Smooth muscle cell (in vitro differentiated cells): ENCODE data around the gene TEX261. TPM values are rescaled to one million over a fixed set of nuclear protein-coding genes. Genes with fewer than 3 reads are reported as not detected.
"Not testable (repeated sequence)": the region's sequence is repeated elsewhere in the genome, so short reads cannot be mapped to it uniquely, and the experiment has no call there.

ENCODE experiments used
- DNase-seq: peaks from one replicate; lab custom pipeline; 2025; ENCODE audit not compliant: unreplicated experiment; lab: John Stamatoyannopoulos, UW
- H2AFZ ChIP-seq: fragments of 200-600 bp; sonication (generic); 2 replicates; pipeline ENCODE4 v1.6.0; 2016; ENCODE audit warnings: antibody characterized with exemption, low read depth, mild to moderate bottlenecking
- H3F3A ChIP-seq: fragments of 200-600 bp; sonication (generic); 2 replicates; pipeline ENCODE4 v1.6.0; 2017; ENCODE audit warnings: antibody characterized with exemption, low read depth
- H3K27ac ChIP-seq: fragments of 200-600 bp; sonication (generic); 2 replicates; pipeline ENCODE4 v1.5.1; 2016; ENCODE audit warnings: low read depth, mild to moderate bottlenecking
- H3K27me3 ChIP-seq: fragments of 200-600 bp; sonication (generic); 2 replicates; pipeline ENCODE4 v1.6.1; 2016; ENCODE audit warnings: low read depth, mild to moderate bottlenecking
- H3K36me3 ChIP-seq: fragments of 200-600 bp; sonication (generic); 2 replicates; pipeline ENCODE4 v1.5.1; 2016; ENCODE audit warnings: low read depth
- H3K4me1 ChIP-seq: fragments of 200-600 bp; sonication (generic); 2 replicates; pipeline ENCODE4 v1.5.1; 2016; ENCODE audit warnings: low read depth
- H3K4me2 ChIP-seq: fragments of 200-600 bp; sonication (generic); 2 replicates; pipeline ENCODE4 v1.6.0; 2016; ENCODE audit warnings: mild to moderate bottlenecking
- H3K4me3 ChIP-seq: fragments of 200-600 bp; sonication (generic); 2 replicates; pipeline ENCODE4 v1.5.1; 2016; ENCODE audit warnings: mild to moderate bottlenecking
- H3K79me2 ChIP-seq: fragments of 200-600 bp; sonication (generic); 2 replicates; pipeline ENCODE4 v1.6.0; 2016; ENCODE audit warnings: low read depth, mild to moderate bottlenecking
- H3K9ac ChIP-seq: fragments of 200-600 bp; sonication (generic); 2 replicates; pipeline ENCODE4 v1.6.0; 2016; ENCODE audit warnings: low read depth
- H3K9me3 ChIP-seq: fragments of 200-600 bp; sonication (generic); replicated peaks from 2 replicates; pipeline ENCODE4 v1.5.1; 2016; ENCODE audit warnings: low read depth
- H4K20me1 ChIP-seq: fragments of 200-600 bp; sonication (generic); 2 replicates; pipeline ENCODE4 v1.6.0; 2016; ENCODE audit warnings: low read depth
- CTCF ChIP-seq: fragments of 200-600 bp; sonication (generic); IDR thresholded peaks from 2 replicates; pipeline ENCODE4 v1.5.1; 2017; ENCODE audit warnings: borderline replicate concordance, mild to moderate bottlenecking, antibody characterized with exemption; ENCODE audit not compliant: insufficient read depth, poor library complexity, severe bottlenecking
- WGBS: methylation state at CpG from one replicate; pipeline ENCODE4 v1.1.7; 2016; ENCODE audit warnings: low lambda C conversion rate; 5-methylcytosine and 5-hydroxymethylcytosine counted together
- polyA plus RNA-seq: library from polyadenylated mRNA; unstranded; fragments of >200 nt; fragmentation: Nextera tagmentation; extraction: Ambion mirVana; gene quantifications from 2 replicates; pipeline ENCODE4 v1.2.1, GENCODE V29; 2016
- total RNA-seq: library from RNA; depleted of rRNA; stranded (reverse); fragments of >200 nt; gene quantifications from 2 replicates; pipeline ENCODE4 v1.2.3, GENCODE V29; 2014

The TEX261 gene
- total and polyA plus RNA-seq, 2 experiments from 2014 or later, result 29.3 to 35.2 TPM

- Histone ChIP-seq H4K20me1 (no peaks in the 10 kb centered on the region), H3K4me2 (peak overlapping the region; percentile 78), H3F3A (no peaks in the 10 kb centered on the region), H3K4me3 (peak overlapping the region; percentile 39), H3K27ac (no peak overlapping the region), H2AFZ (peak overlapping the region; percentile 97), H3K9ac (no peak overlapping the region), H3K79me2 (no peaks in the 10 kb centered on the region), H3K9me3 (no peaks in the 10 kb centered on the region), H3K4me1 (peaks cover 10% of the 10 kb centered on the region), H3K36me3 (no peaks in the 10 kb centered on the region), H3K27me3 (no peaks in the 10 kb centered on the region)
- DNase-seq, result no peak
- TF ChIP-seq CTCF, result peak; percentile 78
- 32% methylated on average over 21 of the region's 21 CpGs for WGBS
Measured at GRCh38 chr2:71000780-71001591, 6.3 kb upstream of the TEX261 start.

GRCh38 chr2:70999931-71000330, 5.3 kb upstream of the TEX261 start:
- 92% methylated on average over 10 of the region's 10 CpGs for WGBS

GRCh38 chr2:70999362-70999761, 4.7 kb upstream of the TEX261 start:
- DNase-seq, result no peak
- Histone ChIP-seq H3K4me2 (no peak overlapping the region), H3K27ac (no peak overlapping the region), H3K27me3 (no peaks in the 10 kb centered on the region), H3K79me2 (peaks cover 3% of the 10 kb centered on the region), H3K9me3 (no peaks in the 10 kb centered on the region), H3K9ac (no peak overlapping the region), H3F3A (no peaks in the 10 kb centered on the region), H3K36me3 (no peaks in the 10 kb centered on the region), H3K4me3 (no peak overlapping the region), H4K20me1 (no peaks in the 10 kb centered on the region), H3K4me1 (peaks cover 10% of the 10 kb centered on the region), H2AFZ (no peak overlapping the region)
- WGBS, result 91% methylated on average over 2 of the region's 2 CpGs
- TF ChIP-seq CTCF, result no peak

More at GRCh38 chr2:70999931-71000330, 5.3 kb upstream of the TEX261 start:
- not testable (repeated sequence) for H3K9ac ChIP-seq, H3K9me3 ChIP-seq, H3K4me3 ChIP-seq, H4K20me1 ChIP-seq, H3K4me2 ChIP-seq, DNase-seq, H3K27ac ChIP-seq, H3K27me3 ChIP-seq, H3F3A ChIP-seq, H2AFZ ChIP-seq, H3K36me3 ChIP-seq, H3K79me2 ChIP-seq
- H3K4me1 ChIP-seq, result peaks cover 10% of the 10 kb centered on the region

- not testable (repeated sequence) for H3K79me2 ChIP-seq, H3F3A ChIP-seq, H3K27me3 ChIP-seq, DNase-seq, H3K9me3 ChIP-seq, H3K27ac ChIP-seq, H2AFZ ChIP-seq, H3K36me3 ChIP-seq, H3K4me2 ChIP-seq, H3K9ac ChIP-seq, H4K20me1 ChIP-seq, H3K4me3 ChIP-seq
- peaks cover 12% of the 10 kb centered on the region for H3K4me1 ChIP-seq
- 98% methylated on average over 4 of the region's 4 CpGs for WGBS
Measured at GRCh38 chr2:70998885-70999284, 4.2 kb upstream of the TEX261 start.
